Activated CD8-positive, alpha-beta memory T cell treated with anti-CD3 and anti-CD28 coated beads, Interleukin-2, amount 50 U/mL, for 24 hours (primary cell): Measurements from ENCODE around the gene ARL14EPL.

Experiments used
- DNase-seq: peaks from one replicate; pipeline ENCODE4 v3.0.0-alpha.2; 2020; ENCODE audit errors: extremely low read depth

The ARL14EPL gene

DNA sequence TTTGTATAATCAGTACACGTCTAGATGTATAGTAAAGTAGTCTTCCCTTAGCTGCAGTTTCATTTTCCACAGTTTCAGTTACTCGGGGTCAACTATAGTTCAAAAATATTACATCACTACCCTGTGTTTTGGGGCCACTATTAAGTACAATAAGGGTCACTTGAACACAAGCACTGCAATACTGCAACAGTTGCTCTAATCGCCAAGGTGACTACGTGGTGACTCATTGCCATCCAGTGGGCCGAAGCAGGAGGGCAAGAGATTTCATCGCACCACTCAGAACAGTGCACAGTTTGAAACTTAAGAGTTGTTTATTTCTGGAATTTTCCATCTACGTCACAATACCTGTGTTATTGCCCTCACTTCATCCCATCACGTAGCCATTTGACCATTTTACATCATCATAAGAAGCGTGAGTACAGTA, at the start of gene ARL14EPL:
TSS of gene ARL14EPL (plus strand) at position 379 of the 424 bp plus-strand sequence. CDS start 18,994 bp downstream, outside the sequence.
- no peak for DNase-seq

DNA sequence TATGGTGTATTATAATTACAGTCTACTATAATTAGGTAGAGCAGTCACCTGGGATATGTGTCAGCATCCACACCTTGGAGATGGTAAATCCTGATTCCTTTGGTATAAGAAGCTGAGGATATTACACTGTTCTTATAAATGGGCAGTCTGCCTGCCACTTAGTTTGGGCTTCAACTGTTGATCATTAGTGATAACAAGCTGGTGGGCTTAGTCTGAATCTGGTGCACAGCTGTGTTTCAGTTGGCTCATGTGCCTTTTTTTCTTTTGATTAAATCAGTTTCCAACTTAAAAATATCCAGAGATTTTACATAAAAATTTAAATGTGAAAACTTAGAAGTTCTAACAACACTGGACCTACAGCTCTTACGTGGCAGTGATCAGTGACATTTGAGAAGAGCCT, 48.8 kb upstream of the ARL14EPL start:
- DNase-seq: no peak

DNA sequence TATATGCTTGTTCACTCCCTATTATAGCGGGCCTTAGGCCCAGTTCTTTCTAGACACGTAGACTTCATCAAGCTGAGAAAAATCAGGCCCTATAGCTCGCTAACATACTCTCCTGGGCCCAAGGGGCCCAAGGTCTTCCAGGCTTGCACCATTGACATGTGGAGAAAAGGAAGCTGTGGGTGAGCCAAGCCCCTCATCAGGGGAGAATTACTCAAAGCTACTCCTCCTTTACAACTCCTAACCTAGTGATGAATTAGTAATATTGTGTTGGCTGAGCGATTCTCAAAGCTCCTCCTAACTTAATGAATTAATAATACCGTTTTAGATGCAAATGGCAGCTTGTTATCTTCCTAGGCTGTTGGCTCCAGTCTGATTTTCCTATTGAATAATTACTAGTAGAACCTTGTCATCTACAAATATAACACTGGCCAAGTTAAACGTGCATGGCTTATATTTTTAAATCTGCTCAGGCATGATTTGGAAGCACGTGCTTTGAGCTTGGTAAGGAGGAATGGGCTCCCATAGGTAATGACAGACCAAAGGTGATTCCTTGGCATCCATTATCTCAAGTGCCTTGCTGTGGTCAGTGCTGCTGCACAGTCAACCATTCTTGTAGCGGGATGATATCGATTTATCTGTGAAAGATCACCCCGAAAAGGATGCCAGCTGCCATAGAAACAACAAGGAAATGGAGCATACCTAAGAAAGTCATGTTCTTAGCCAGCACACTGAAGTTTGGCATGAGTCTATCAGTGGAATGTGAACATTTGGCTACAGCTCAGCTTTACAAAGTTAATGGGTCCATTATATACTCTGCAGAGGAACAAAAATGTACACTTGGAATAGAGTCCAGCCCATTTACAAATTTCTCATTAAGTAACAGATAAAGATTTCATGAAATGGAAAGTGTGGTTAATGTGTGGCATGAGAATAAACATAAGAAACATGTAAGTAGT, 46.2 kb upstream of the ARL14EPL start:
- no peak for DNase-seq

DNA sequence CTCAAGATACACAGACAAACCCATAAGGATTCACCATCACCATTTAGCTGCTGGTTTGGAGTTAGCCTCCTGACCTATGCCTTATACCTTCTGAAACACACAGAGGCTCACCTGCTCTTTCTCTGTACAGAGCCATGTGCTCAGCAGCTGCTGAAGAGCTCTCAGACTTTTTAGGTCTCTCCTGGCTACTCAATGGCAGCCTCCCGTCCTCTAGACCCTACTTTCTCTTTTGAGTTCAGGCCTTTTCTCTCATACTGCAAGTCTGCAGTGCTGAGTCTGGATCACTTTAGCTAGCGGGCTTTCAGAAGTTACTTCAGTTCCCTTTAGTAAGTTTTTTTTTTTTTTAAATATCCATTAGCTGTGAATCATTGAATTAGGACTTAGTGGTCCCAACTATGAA, 44.3 kb upstream of the ARL14EPL start:
- no peak for DNase-seq

DNA sequence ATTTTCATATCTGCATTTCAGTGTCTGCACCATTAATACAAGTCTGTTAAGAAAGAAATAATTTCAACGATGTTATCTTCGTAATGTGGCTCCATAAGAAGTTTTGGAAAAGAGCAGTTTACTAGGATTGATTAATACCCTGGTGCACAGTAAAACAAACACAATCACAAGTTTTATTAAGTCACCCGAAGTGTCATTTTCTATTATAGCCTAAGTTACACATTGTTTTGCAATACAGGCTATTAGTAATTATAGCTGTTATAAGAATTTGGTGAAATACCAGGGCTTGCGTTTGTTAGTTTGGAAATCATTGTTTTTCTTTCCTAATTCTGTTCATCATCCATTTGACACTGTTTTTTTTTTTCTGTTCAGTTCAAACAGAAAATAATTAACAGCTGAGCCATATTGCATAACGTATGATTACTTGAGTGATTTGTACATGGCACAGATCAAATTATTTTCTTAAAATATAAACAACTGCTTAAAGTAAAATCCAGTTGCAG, 39.4 kb upstream of the ARL14EPL start:
- DNase-seq: no peak

DNA sequence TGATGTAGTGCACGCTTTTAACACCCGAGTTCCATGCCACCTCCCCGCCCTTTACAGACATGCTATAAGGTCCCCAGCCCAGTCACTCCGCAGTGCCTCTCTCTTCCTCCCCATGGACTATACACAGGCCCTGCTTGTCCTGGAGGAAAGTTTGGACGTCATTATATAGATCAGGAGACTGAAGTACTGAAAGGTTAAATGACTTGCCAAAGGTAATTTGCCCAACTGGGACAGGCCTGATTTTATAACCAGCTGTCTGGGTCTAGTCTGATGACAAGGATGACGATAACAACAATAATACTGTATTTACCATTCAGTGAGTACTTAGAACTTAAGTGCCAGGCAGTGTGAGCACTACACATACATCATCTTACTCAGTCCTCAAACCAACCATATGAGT, 36.9 kb upstream of the ARL14EPL start:
- no peak for DNase-seq

DNA sequence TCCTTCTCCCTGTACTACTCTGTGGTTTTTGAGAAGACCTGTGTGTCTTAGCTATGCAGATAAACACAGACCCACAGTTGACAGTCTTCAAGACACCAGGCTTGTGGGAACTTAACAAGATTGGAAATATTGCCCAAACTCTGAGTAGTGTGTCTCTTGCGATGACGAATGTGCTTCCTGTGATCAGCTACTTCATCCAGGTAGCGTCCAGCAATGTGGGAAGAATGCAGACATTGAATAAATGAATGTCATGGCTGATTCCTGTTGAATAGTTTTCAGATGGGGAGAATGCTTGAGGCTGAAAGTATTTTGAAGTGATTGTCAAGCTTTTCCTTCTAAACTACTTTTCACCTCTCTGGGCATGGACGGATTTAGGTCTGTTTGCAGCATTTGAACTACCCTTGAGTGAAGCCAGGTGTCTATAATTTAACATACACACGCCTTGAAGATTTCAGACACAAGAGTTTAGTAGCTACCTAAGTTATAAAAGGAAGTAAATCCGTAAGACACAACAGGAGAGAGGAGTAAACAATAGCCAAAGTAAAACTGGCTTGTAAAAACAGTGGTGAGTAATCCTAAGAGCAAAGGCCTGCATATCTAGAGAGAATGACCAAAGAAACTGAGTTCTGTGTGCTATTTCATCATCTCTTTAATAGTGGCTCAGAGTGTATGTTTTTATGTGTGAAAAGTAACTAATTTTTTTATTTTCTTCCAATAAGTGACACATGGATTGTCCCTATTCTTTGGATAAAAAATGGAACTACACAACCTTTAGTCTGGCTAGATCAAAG, 30.0 kb upstream of the ARL14EPL start:
- DNase-seq: no peak

DNA sequence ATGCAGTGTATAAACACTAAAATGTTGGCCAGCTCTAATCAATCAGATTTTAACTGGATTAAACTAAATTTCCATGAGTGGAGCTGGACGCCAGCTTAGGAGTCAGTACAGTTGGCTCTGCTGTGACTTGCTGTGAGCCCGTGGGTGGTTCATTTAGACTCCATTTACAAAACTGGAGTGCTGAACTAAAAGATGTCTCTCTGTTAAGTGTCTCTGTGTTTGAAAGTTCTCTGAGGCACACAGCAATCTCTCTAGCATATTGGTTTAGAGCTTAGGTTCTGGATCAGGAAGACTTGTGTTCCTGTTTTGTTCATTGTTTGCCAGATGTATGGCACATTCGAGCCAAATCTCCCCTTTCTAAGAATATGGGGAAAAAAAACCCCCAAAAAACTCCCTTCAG, 28.0 kb upstream of the ARL14EPL start:
- DNase-seq: no peak

DNA sequence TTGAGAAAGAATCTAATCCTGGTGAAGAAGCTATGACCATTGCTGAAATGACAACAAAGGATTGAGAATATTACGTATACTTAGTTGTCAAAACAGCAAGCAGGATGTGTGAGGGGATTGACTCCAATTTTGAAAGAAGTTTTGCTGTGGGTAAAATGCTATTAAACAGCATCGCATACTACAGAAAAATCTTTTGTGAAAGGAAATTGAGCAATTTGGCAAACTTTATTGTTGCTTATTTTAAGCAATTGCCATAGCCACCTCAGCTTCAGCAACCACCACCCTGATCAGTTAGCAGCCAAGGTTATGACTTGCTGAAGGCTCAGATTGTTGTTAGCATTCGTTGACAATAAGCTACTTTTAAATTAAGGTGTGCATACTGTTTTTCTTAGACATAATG, 22.5 kb upstream of the ARL14EPL start:
- DNase-seq: no peak

DNA sequence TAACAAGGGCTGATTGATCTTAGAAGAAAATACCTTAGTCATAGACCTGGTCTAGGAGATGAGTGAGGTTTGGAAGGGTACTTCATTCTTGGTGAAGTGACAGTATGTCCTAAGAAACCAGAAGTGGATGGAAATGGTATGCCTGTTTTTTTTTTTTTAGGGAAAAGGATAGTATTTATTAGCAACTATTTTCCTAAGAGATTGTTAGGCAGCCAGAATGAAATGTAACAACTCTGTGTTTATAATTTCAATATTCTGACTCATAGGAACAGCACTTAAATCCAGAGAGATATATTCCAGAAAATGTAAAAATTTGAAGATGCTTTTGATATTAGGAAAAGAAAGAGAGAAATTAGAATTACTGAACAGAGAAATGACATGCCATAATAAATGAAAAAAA, 21.2 kb upstream of the ARL14EPL start:
- DNase-seq: no peak

DNA sequence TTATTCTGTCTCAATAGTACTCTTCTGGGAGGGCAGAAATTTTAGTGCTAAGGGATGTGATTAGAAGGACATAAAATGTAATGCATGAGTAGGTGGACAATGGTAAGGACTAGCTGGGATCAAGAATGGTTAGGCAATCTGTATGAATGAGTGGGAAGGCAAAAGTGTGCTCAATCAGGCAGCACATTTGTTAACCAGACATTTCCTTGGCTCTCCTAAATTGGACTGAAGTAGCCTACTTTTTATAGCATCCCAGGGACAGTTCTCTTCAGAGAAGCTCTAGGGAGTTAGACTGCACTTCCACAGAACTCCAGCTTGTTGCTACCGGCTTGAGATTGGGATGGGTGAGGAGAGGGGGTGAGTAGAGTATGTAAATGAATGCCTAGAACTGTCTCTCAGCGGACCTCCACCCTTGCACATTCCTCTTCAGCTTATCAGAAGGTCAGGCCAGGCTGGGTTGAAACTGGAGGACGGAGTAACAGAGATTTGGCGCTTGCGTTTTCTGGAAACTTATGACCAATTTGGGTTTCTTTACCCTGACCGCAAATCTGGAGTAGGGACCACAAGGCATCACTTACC, 19.0 kb upstream of the ARL14EPL start:
- DNase-seq: no peak

DNA sequence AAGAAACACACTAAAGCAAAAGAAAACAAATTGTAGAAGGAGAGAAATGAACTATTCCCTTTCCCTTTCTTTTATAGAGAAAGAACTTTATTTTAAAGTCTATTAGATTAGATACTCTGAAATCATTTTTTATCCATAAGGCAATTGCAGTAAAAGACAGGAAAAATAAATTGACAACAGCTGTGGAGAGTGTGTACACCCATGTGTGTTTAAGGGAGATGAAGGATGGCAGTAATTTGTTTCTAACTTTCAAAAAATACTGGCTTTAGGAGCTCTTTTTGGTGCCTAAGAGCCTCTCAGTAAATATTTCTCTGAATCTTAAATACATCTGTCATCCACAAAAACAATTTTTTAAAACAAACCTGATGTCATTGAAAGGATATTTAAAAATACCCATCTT, 18.3 kb upstream of the ARL14EPL start:
- no peak for DNase-seq

DNA sequence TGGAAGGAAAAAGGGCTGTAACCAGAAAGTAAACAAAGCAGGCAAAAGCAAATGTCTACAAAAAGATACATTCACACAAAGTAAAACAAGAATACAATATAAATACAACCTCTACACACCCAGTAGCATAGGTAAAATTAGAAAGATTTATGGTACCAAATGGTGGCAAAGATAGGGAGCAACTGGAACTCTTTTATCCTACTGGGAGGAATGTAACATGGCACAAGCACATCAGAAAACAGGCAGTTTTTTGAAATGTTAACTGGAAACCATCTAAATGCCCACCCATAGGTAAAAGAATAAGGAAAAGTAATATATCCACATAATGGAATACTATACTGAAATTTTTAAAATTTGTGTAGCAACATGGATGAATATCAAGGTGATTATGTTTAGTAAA, 8.7 kb upstream of the ARL14EPL start:
- DNase-seq: no peak

DNA sequence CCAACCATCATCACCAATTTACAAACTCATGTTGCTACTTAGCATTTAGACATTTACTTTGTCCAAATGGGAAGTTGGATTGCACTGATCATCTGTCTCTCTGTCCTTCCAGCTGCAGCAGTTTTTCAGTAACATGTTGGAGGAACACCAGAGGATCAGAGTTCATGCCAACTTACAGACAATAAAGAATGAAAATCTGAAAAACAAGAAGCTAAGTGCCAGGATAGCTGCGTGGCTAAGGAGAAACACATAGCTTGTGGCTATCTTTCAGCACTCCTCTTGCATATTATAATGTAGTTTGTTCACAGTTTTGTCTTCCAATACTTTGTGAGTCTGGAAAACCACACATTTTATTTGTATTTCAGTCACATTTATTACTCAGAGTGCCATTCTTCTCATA, 6.4 kb upstream of the ARL14EPL start:
- no peak for DNase-seq

DNA sequence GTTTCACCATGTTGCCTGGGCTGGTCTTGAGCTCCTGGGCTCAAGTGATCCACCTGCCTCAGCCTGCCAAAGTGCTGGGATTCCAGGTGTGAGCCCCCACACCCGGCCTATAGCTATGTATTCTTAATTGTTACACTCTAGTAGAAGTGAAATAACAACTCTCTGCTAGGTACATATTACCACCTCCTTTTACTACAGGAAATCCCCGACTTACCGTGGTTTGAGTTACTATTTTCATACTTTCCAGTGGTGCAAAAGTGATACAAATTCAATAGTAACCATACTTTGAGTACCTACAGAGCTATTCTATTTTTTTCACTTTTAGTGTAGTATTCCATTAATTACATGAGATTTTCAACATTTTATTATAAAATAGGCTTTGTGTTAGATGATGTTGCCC, 719 bp downstream of the ARL14EPL start:
- no peak for DNase-seq

DNA sequence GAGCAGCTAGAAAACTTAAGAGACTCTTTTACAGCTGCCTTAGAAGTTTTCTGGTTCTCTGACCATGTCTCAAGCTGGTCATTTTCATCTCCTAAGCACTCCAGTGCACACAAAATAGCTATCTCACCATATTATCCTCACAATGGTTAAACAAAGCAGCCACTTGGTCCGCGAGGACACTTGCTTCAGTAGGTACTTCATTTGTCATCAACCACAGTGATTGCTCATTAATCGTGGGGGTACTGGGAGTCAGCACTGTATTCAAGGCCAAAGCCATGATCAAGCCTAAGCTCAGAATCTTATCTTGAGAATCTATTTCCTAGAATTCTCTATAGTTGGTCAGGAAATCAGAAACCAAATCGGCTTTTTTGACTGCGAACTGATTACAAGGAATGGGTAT, 2.9 kb downstream of the ARL14EPL start:
- DNase-seq: no peak

DNA sequence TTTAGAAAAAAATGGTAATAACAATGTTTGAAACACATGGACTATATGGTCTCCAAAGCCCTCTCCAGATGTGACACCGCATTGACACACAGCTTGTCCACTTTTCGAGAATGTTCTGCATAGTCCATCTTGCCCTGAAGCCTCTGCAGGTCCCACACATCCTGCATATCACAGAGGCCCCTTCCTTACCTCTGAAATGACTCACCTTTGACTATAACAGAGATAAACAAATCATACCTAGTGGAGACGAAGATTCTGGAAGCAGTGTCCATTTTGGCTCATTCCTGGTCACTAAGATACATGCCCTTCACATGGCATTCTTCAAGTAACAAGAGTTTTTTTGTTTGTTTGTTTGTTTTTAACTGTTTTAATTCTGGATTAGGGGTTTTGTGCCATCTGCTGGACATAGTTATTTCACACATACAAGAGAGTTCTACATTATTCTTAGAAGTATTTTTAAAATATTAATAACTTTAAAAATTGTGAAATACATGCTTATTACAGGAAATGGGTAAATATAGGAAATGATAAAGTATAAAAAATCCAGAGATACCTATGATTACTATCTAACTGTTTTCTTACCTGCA, 5.1 kb downstream of the ARL14EPL start:
- no peak for DNase-seq

DNA sequence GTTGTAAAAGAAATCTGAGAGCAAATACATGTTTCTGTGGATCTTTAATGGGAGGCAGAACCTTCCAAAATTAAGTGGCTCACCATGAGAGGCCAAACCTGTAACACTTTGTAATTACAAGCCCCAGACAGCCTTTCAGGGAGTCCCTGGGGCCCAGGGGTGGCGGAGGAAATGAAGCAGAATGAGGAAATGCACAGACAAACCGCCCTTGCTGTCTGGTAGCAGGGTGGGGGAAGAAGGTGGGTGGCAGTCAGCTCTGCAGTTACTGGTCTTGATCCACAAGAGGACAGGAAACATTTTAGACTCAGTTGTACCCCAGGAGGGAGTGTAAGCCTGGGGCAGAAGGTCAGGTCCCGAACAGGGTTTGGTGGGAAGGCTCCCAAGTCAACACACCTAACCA, 6.5 kb downstream of the ARL14EPL start:
- no peak for DNase-seq

DNA sequence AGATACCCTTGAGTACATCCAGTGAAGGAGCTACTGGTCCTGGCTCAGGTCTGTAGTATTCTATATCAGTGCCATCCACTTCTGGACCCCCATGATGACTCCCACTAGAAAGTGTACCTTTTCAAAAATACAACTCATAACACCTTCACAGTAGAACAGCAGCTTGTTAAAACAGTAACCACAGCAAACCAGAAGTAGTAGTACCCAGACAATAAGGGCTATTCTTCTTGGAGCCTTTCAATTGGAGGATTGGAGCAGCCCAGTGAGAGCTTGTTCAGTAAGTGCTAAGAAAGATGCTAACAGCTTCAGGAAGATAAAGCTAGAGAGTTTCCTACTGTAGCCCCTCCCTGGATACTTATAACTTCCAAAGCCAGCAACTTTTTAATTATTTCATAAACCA, 10.1 kb downstream of the ARL14EPL start:
- no peak for DNase-seq

DNA sequence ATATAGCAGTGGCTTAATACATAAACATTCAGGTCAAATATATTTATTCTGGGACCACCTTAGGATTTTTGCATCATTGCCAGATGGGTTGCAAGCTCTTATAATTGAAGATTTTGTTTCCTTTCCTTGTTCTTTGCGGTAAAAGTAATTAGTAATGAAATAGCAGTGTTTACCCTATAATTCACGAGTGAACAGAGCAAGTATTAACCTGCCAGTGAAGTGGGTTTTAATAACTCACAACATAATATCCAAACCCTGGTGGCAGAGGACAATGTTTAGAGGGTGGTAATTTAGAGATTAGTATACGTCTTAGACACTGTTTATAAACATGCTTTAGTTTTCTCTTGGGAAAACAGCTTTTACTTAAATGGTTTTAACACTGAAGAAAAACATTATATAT, 11.8 kb downstream of the ARL14EPL start:
- no peak for DNase-seq

DNA sequence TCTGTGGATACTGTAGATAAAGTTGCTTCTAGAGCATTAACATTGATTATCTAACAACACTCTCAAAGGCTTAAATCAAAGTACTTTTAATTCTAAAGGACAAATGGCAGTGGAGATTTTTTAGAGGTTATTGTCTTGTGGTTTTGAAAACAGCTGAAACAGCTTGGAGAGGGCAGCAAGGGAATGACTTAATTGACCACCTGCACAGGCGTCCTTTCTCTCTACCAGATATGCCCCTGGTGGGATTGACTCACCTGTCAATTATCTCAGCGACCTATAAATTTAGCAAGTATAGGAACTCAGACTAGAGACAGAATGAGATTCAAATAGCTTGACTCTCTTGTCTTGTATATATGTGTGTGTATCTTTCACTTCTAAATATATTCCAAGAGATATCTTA, 13.5 kb downstream of the ARL14EPL start:
- DNase-seq: no peak

DNA sequence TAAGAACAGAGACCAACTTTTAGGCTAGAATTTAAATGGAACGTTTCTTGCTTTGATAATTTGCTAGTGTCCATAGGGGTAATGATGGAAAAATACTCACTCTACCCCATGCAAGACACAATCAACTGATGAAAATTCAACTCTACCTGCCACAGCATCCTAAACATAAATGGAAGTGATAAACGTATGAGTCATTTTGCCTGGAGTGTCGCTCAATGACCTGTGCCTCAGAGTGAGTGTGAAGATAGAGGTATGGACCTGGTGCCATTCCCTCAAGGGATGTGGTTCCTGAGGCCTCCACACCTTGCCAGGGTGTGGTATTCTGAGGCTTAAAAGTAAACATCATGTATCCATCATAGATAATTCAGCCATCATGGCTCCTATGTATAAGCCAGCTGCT, 14.0 kb downstream of the ARL14EPL start:
- DNase-seq: no peak
